ENCODE results near the gene SERPINB1. TPM values are rescaled to one million over a fixed set of nuclear protein-coding genes. Genes with fewer than 3 reads are reported as not detected.
"Not testable (repeated sequence)": the region's sequence is repeated elsewhere in the genome, so short reads cannot be mapped to it uniquely, and the experiment has no call there.

The SERPINB1 gene
- total and polyA plus RNA-seq, 3 donors from 2014 or later: 15.0 to 19.6 (median 19.4) TPM

DNA sequence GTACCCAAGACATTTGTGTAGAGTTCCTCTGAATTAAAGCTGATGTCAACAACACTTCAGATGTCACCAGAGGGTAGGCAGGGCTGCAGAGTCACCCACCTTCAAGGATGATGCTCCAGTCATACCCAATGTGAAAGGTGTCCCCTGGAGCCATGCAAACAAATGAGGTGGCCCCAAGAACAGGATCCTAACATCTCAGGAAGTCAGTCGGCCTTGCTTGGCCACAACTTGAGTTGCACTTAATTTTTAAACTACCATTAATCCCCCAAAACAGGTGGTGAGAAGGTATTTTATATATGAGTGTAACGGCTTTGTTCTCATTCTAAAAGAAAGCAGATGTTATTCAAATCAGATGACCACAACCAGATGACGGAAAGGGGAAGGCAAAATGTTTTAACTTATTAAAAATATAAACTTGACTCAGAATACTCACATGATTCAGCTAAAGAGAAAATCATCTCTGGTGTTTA is 21.1 kb upstream of the SERPINB1 start:
- no peaks in the 10 kb centered on the region for H3K36me3 ChIP-seq (ENCODE audit: low read depth, missing control alignments)
- WGBS, 2 donors: 87 to 90% methylated on average over 3 of the region's 3 CpGs
- intact Hi-C loops (cut with DNase I; ENCODE audit: low total_unique reads): no loop called here
- TF ChIP-seq, protein P1, sequence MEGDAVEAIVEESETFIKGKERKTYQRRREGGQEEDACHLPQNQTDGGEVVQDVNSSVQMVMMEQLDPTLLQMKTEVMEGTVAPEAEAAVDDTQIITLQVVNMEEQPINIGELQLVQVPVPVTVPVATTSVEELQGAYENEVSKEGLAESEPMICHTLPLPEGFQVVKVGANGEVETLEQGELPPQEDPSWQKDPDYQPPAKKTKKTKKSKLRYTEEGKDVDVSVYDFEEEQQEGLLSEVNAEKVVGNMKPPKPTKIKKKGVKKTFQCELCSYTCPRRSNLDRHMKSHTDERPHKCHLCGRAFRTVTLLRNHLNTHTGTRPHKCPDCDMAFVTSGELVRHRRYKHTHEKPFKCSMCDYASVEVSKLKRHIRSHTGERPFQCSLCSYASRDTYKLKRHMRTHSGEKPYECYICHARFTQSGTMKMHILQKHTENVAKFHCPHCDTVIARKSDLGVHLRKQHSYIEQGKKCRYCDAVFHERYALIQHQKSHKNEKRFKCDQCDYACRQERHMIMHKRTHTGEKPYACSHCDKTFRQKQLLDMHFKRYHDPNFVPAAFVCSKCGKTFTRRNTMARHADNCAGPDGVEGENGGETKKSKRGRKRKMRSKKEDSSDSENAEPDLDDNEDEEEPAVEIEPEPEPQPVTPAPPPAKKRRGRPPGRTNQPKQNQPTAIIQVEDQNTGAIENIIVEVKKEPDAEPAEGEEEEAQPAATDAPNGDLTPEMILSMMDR (IDR thresholded peaks at IDR 0.05): no peak
- TF ChIP-seq POLR2A (IDR thresholded peaks at IDR 0.05): no peak
- DNase-seq: no peak
- no peak overlapping the region for H3K4me3 ChIP-seq
- H3K27me3 ChIP-seq: no peaks in the 10 kb centered on the region
- H3K9me3 ChIP-seq: no peaks in the 10 kb centered on the region
- no peak overlapping the region for H3K27ac ChIP-seq
- H3K4me1 ChIP-seq: peaks cover 18% of the 10 kb centered on the region

DNA sequence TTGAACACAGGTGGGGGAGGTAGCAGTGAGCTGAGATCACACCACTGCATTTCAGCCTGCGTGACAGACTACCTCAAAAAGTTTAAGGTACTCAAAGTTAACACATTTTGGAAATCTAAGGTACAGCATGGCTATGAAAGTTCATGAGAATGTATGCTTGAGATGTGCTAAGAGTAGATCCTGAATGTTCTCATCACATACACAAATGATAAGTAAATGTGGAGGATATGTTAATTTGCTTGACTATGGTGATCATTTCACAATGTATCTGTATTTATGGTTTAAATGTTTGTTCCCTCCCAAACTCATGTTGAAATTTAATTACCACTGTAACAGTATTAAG is 20.1 kb upstream of the SERPINB1 start:
- Histone ChIP-seq H3K4me3 (no peak overlapping the region), H3K9me3 (no peaks in the 10 kb centered on the region), H3K4me1 (peaks cover 21% of the 10 kb centered on the region), H3K27me3 (no peaks in the 10 kb centered on the region), H3K36me3 (ENCODE audit: low read depth, missing control alignments) (no peaks in the 10 kb centered on the region), H3K27ac (no peak overlapping the region)
- no peak for TF ChIP-seq POLR2A (IDR thresholded peaks at IDR 0.05)
- TF ChIP-seq, protein P1 (IDR thresholded peaks at IDR 0.05): no peak
- intact Hi-C loops (cut with DNase I; ENCODE audit: low total_unique reads): no loop called here
- WGBS, 2 donors: 79 to 89% methylated on average over 1 of the region's 1 CpG
- DNase-seq: no peak

DNA sequence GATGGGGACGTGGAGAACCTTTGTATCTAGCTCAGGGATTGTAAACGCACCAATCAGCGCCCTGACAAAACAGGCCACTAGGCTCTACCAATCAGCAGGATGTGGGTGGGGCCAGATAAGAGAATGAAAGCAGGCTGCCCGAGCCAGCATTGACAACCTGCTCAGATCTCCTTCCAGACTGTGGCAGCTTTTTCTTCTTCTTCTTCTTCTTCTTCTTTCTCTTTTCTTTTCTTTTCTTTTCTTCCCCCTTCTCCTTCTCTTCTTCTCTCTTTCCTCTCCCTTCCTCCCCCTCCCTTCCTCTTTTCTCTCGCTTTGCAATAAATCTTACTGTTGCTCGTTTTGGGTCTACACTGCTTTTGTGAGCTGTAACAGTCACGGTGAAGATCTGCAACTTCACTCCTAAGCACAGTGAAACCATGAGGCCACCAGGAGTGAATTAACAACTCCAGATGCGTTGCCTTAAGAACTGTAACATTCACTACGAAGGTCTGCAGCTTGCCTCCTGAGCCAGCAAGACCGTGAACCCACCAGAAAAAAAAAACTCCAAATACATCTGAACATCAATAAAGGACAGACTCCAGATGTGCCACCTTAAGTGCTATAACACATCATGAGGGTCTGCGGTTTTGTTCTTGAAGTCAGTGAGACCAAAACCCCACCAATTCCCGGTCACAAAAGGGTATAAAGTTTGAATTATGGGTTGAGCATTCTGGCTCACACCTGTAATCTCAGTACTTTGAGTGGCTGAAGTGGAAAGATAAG is 19.6 kb upstream of the SERPINB1 start:
- Histone ChIP-seq H3K4me3 (no peak overlapping the region), H3K27ac (no peak overlapping the region), H3K4me1 (peaks cover 21% of the 10 kb centered on the region), H3K36me3 (ENCODE audit: low read depth, missing control alignments) (no peaks in the 10 kb centered on the region), H3K27me3 (no peaks in the 10 kb centered on the region), H3K9me3 (no peaks in the 10 kb centered on the region)
- TF ChIP-seq, protein P1 (IDR thresholded peaks at IDR 0.05): no peak
- no peak for TF ChIP-seq POLR2A (IDR thresholded peaks at IDR 0.05)
- DNase-seq: peak; percentile 56
- intact Hi-C loops (cut with DNase I; ENCODE audit: low total_unique reads): no loop called here
- 61 to 80% methylated on average over 8 to 12 of the region's 12 CpGs for WGBS, 2 donors

DNA sequence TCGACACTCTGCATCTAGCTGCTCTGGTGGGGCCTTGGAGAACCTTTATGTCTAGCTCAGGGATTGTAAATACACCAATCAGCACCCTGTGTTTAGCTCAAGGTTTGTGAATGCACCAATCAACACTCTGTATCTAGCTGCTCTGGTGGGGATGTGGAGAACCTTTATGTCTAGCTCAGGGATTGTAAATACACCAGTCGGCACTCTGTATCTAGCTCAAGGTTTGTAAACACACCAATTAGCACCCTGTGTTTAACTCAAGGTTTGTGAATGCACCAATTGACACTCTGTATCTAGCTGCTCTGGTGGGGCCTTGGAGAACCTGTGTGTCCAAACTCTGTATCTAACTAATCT is 19.0 kb upstream of the SERPINB1 start:
- H3K36me3 ChIP-seq (ENCODE audit: low read depth, missing control alignments); DNase-seq; H3K4me3 ChIP-seq; intact Hi-C loops (cut with DNase I; ENCODE audit: low total_unique reads); H3K27ac ChIP-seq; H3K9me3 ChIP-seq; H3K27me3 ChIP-seq: not testable (repeated sequence)
- H3K4me1 ChIP-seq: peaks cover 19% of the 10 kb centered on the region
- WGBS, 2 donors: 20 to 31% methylated on average over 1 of the region's 2 CpGs

DNA sequence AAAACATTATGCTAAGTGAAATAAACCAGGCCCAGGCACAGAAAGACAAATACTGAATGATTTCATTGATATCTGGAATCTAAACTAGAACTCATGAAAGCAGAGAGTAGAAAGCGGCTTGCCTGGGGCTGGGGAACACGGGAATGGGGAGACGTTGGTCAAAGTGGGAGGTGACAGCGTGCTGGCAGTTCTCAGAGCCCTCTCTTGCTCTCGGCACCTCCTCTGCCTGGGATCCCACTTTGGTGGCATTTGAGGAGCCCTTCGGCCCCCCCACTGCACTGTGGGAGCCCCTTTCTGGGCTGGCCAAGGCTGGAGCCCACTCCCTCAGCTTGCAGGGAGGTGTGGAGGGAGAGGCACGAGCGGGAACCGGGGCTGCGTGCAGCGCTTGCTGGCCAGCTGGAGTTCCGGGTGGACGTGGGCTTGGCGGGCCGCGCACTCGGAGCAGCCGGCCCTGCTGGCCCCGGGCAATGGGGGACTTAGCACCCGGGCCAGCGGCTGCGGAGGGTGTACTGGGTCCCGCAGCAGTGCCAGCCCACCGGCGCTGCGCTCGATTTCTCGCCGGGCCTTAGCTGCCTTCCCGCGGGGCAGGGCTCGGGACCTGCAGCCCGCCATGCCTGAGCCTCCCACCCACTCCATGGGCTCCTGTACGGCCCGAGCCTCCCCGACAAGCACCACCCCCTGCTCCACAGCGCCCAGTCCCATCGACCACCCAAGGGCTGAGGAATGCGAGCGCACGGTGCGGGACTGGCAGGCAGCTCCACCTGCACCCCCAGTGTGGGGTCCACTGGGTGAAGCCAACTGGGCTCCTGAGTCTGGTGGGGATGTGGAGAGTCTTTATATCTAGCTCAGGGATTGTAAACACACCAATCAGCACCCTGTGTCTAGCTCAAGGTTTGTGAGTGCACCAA is 18.4 kb upstream of the SERPINB1 start:
- H3K27ac ChIP-seq; intact Hi-C loops (cut with DNase I; ENCODE audit: low total_unique reads); DNase-seq; H3K36me3 ChIP-seq (ENCODE audit: low read depth, missing control alignments); H3K9me3 ChIP-seq; H3K27me3 ChIP-seq: not testable (repeated sequence)
- H3K4me3 ChIP-seq: peak overlapping the region; percentile 9 to 13
- peaks cover 25% of the 10 kb centered on the region for H3K4me1 ChIP-seq
- 70 to 82% methylated on average over 23 to 30 of the region's 42 CpGs for WGBS, 2 donors

All from testis (tissue), 3 donors.